PC-3 (cell line): Measurements from ENCODE around the gene EPC1. TPM values are rescaled to one million over a fixed set of nuclear protein-coding genes. Genes with fewer than 3 reads are reported as not detected.

Experiments used
- ATAC-seq: fragments of 200-7000 bp; cut with Tn5 transposase; 2 replicates; pipeline ENCODE4 v1.9.1; 2020; ENCODE audit warnings: mild to moderate bottlenecking, moderate library complexity
- BruUV-seq: library from RNA; stranded (reverse); fragments of 400-500 nt; replicated peaks from 2 replicates; lab custom pipeline; 2021; lab: Mats Ljungman, UMichigan
- CTCF ChIA-PET: fragments of 300-600 bp; sonication (Branson Sonifier 250); formaldehyde crosslinking; loops from one replicate; lab custom pipeline; 2022; ENCODE audit warnings: antibody characterized with exemption; lab: Charles Lee
- POLR2A ChIA-PET: fragments of 300-600 bp; sonication (Branson Sonifier 250); formaldehyde crosslinking; loops from one replicate; lab custom pipeline; 2022; ENCODE audit warnings: antibody characterized with exemption; ENCODE audit not compliant: unreplicated experiment; lab: Charles Lee
- DNase-seq: peaks from one replicate; pipeline ENCODE4 v3.0.0-alpha.2; 2015
- H2AFZ ChIP-seq: fragments of 300-600 bp; sonication (generic); 2 replicates; pipeline ENCODE4 v1.6.0; 2016; ENCODE audit warnings: antibody characterized with exemption, low read length
- H3F3A ChIP-seq: fragments of 300-600 bp; sonication (generic); one replicate; pipeline ENCODE4 v1.6.0; 2017; ENCODE audit warnings: antibody characterized with exemption, low read length, control low read depth, mild to moderate bottlenecking; ENCODE audit not compliant: unreplicated experiment
- H3K27ac ChIP-seq: fragments of 300-600 bp; sonication (generic); 2 replicates; pipeline ENCODE4 v1.5.1; 2016; ENCODE audit warnings: mild to moderate bottlenecking, low read length
- H3K27me3 ChIP-seq: fragments of 300-600 bp; sonication (generic); 2 replicates; pipeline ENCODE4 v1.6.1; 2016; ENCODE audit warnings: low read length, mixed read lengths
- H3K36me3 ChIP-seq: fragments of 300-600 bp; sonication (generic); 2 replicates; pipeline ENCODE4 v1.6.1; 2016; ENCODE audit warnings: low read depth, mixed run types, low read length, mixed read lengths
- H3K4me1 ChIP-seq: fragments of 300-600 bp; sonication (generic); 2 replicates; pipeline ENCODE4 v1.5.1; 2016; ENCODE audit warnings: low read length; ENCODE audit not compliant: insufficient read depth
- H3K4me2 ChIP-seq: fragments of 300-600 bp; sonication (generic); 2 replicates; pipeline ENCODE4 v1.6.0; 2016; ENCODE audit warnings: low read length
- H3K4me3 ChIP-seq: fragments of 300-600 bp; sonication (generic); 2 replicates; pipeline ENCODE4 v1.5.1; 2016; ENCODE audit warnings: mild to moderate bottlenecking, low read length, mixed read lengths
- H3K79me2 ChIP-seq: fragments of 300-600 bp; sonication (generic); 2 replicates; pipeline ENCODE4 v1.6.1; 2017; ENCODE audit warnings: low read length, mixed read lengths
- H3K9ac ChIP-seq: fragments of 300-600 bp; sonication (generic); 2 replicates; pipeline ENCODE4 v1.6.0; 2016; ENCODE audit warnings: mild to moderate bottlenecking, low read length
- H3K9me2 ChIP-seq: fragments of 300-600 bp; sonication (generic); replicated peaks from 2 replicates; pipeline ENCODE4 v1.6.1; 2016; ENCODE audit warnings: mixed run types, low read length, mixed read lengths
- H3K9me3 ChIP-seq: fragments of 300-600 bp; sonication (generic); 2 replicates; pipeline ENCODE4 v1.6.1; 2016; ENCODE audit warnings: low read length, mixed read lengths
- H4K20me1 ChIP-seq: fragments of 300-600 bp; sonication (generic); 2 replicates; pipeline ENCODE4 v1.6.1; 2016; ENCODE audit warnings: low read length, mixed read lengths
- EZH2 ChIP-seq: fragments of 300-600 bp; sonication (generic); IDR thresholded peaks from one replicate; pipeline ENCODE4 v1.6.1; 2017; ENCODE audit warnings: antibody characterized with exemption, mild to moderate bottlenecking, low read length; ENCODE audit not compliant: unreplicated experiment
- EZH2phosphoT487 ChIP-seq: fragments of 300-600 bp; sonication (generic); IDR thresholded peaks from 2 replicates; pipeline ENCODE4 v1.6.1; 2018; ENCODE audit warnings: mild to moderate bottlenecking, antibody characterized with exemption, low read length, borderline replicate concordance
- intact Hi-C: fragments of 100-400 bp; cut with micrococcal nuclease; formaldehyde crosslinking; loops from 2 replicates; pipeline ENCODE4 v1.9.0; 2023
- total RNA-seq: library from RNA; depleted of rRNA; stranded (reverse); fragments of >200 nt; gene quantifications from 2 replicates; pipeline ENCODE4 v1.2.3, GENCODE V29; 2014
- TF ChIP-seq, protein P1 (sequence below): fragments of 300-600 bp; sonication (generic); conservative IDR thresholded peaks from 2 replicates; pipeline ENCODE4 v1.5.1; 2017; ENCODE audit warnings: antibody characterized with exemption, low read depth, mild to moderate bottlenecking, low read length

EPC1 gene
- total RNA-seq, 1 experiment from 2014 or later, result 72.7 TPM

- Histone ChIP-seq H3K4me1 (peaks cover 54% of the 10 kb centered on the region), H3K27ac (no peak overlapping the region), H3K9ac (no peak overlapping the region), H3K27me3 (no peaks in the 10 kb centered on the region), H3F3A (peaks cover 4% of the 10 kb centered on the region), H3K9me2 (no peaks in the 10 kb centered on the region), H4K20me1 (peaks cover 86% of the 10 kb centered on the region), H2AFZ (no peak overlapping the region), H3K36me3 (peaks cover 16% of the 10 kb centered on the region; the same call in 1 of the 2 replicates), H3K4me2 (no peak overlapping the region), H3K4me3 (no peak overlapping the region), H3K79me2 (peaks cover 99% of the 10 kb centered on the region), H3K9me3 (no peaks in the 10 kb centered on the region)
- TF ChIP-seq EZH2phosphoT487, result no peak
- TF ChIP-seq, protein P1, sequence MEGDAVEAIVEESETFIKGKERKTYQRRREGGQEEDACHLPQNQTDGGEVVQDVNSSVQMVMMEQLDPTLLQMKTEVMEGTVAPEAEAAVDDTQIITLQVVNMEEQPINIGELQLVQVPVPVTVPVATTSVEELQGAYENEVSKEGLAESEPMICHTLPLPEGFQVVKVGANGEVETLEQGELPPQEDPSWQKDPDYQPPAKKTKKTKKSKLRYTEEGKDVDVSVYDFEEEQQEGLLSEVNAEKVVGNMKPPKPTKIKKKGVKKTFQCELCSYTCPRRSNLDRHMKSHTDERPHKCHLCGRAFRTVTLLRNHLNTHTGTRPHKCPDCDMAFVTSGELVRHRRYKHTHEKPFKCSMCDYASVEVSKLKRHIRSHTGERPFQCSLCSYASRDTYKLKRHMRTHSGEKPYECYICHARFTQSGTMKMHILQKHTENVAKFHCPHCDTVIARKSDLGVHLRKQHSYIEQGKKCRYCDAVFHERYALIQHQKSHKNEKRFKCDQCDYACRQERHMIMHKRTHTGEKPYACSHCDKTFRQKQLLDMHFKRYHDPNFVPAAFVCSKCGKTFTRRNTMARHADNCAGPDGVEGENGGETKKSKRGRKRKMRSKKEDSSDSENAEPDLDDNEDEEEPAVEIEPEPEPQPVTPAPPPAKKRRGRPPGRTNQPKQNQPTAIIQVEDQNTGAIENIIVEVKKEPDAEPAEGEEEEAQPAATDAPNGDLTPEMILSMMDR, result no peak
- TF ChIP-seq EZH2, result no peak
- BruUV-seq, result no TSS peak
- ChIA-PET CTCF (no interaction called here), POLR2A (no interaction called here)
- ATAC-seq, result no peak
- DNase-seq, result no peak
- intact Hi-C loops, result no loop called here
Observed at GRCh38 chr10:32329061-32329460, 17.9 kb downstream of the EPC1 start.

DNA sequence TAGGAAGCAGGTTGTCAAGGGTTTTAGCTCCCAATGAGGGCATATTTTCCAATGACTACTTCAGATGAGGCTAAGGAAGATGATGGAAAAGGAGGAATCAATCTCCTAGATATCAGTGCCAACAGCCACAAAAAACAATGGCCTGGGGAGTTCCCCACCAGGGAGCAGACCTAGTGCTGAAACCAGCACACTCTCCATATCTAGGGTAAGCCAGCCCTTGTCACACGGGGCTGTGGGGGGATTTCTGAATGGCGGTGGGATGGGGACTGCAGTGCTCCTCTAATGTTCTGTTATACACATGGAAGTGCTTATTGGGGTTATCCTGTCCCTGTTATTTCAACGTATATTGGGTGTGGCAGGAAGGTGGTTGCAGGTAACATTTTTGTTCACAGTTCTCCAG is 18.5 kb downstream of the EPC1 start:
- Histone ChIP-seq H3K36me3 (peaks cover 12% of the 10 kb centered on the region; the same call in 1 of the 2 replicates), H3K79me2 (peaks cover 99% of the 10 kb centered on the region), H3K27me3 (no peaks in the 10 kb centered on the region), H3K9ac (no peak overlapping the region), H3K9me3 (no peaks in the 10 kb centered on the region), H3K9me2 (no peaks in the 10 kb centered on the region), H4K20me1 (peaks cover 80% of the 10 kb centered on the region), H3K4me1 (peaks cover 48% of the 10 kb centered on the region), H3K4me2 (no peak overlapping the region), H2AFZ (no peak overlapping the region), H3K27ac (no peak overlapping the region), H3F3A (peaks cover 4% of the 10 kb centered on the region), H3K4me3 (no peak overlapping the region)
- ChIA-PET CTCF (no interaction called here), POLR2A (interaction anchor here (0.6 kb wide), 1 partner anchor 9 kb away, joined by 3 read pairs; no protein-coding TSS in a partner anchor)
- TF ChIP-seq EZH2phosphoT487 (no peak), EZH2 (no peak)
- TF ChIP-seq, protein P1, result no peak
- DNase-seq, result no peak
- intact Hi-C loops, result no loop called here
- BruUV-seq, result no TSS peak
- ATAC-seq, result no peak

DNA sequence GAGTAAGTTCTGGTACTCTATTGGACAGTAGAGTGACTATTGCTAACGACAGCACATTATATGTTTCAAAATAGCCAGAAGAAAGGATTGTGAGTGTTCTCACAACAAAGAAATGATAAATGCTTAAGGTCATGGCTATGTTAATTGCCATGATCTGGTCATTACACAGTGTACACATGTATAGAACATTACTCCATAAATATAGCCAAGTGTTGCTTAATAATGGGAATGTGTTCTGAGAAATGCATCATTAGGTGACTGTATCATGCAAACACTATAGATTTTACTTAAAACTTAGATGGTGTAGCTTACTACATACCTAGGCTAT is 19.6 kb downstream of the EPC1 start:
- ATAC-seq, result no peak
- no peak overlapping the region for H2AFZ ChIP-seq
- ChIA-PET POLR2A (interaction anchor here (0.5 kb wide), 1 partner anchor 653 kb away, joined by 3 read pairs; no protein-coding TSS in a partner anchor), CTCF (no interaction called here)
- H3K4me1 ChIP-seq, result peaks cover 36% of the 10 kb centered on the region
- no peaks in the 10 kb centered on the region for H3K27me3 ChIP-seq
- H4K20me1 ChIP-seq, result peaks cover 77% of the 10 kb centered on the region
- peaks cover 10% of the 10 kb centered on the region; the same call in 1 of the 2 replicates for H3K36me3 ChIP-seq
- peaks cover 99% of the 10 kb centered on the region for H3K79me2 ChIP-seq
- intact Hi-C loops, result no loop called here
- no peak overlapping the region for H3K4me3 ChIP-seq
- no peaks in the 10 kb centered on the region for H3K9me2 ChIP-seq
- peaks cover 4% of the 10 kb centered on the region for H3F3A ChIP-seq
- H3K4me2 ChIP-seq, result no peak overlapping the region
- H3K9me3 ChIP-seq, result no peaks in the 10 kb centered on the region
- H3K9ac ChIP-seq, result no peak overlapping the region
- no TSS peak for BruUV-seq
- H3K27ac ChIP-seq, result no peak overlapping the region
- DNase-seq, result no peak
- TF ChIP-seq EZH2phosphoT487, result no peak
- no peak for TF ChIP-seq EZH2
- TF ChIP-seq, protein P1, result no peak
